ENCODE measurements around the gene BIN1.

DNA sequence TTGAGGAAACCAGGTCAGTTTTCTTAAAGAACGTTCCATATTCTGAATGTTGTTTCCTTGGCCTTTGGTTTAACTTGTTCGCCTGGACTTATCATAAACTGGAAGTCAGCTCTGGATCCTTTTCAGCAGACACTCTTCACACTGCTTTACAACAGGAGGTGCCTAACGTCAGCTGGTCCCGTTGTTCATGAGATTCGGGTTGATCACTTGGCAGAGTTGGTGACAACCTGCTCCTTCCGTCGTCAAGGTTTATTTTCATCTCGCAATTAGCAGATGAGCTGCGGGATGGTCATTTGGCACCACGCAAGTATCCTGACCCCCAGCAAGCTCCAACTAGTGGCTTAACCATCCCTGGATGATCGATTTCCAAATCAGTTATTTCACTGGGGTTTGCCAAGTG is 23.0 kb upstream of the BIN1 start:
- TF ChIP-seq, protein P1, sequence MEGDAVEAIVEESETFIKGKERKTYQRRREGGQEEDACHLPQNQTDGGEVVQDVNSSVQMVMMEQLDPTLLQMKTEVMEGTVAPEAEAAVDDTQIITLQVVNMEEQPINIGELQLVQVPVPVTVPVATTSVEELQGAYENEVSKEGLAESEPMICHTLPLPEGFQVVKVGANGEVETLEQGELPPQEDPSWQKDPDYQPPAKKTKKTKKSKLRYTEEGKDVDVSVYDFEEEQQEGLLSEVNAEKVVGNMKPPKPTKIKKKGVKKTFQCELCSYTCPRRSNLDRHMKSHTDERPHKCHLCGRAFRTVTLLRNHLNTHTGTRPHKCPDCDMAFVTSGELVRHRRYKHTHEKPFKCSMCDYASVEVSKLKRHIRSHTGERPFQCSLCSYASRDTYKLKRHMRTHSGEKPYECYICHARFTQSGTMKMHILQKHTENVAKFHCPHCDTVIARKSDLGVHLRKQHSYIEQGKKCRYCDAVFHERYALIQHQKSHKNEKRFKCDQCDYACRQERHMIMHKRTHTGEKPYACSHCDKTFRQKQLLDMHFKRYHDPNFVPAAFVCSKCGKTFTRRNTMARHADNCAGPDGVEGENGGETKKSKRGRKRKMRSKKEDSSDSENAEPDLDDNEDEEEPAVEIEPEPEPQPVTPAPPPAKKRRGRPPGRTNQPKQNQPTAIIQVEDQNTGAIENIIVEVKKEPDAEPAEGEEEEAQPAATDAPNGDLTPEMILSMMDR (IDR thresholded peaks at IDR 0.05; ENCODE audit: low read depth, low read length), result no peak
- TF ChIP-seq EZH2phosphoT487 (IDR thresholded peaks at IDR 0.05; ENCODE audit: low read depth), result no peak
